ENCODE data around the gene THPO.

Gene THPO

DNA sequence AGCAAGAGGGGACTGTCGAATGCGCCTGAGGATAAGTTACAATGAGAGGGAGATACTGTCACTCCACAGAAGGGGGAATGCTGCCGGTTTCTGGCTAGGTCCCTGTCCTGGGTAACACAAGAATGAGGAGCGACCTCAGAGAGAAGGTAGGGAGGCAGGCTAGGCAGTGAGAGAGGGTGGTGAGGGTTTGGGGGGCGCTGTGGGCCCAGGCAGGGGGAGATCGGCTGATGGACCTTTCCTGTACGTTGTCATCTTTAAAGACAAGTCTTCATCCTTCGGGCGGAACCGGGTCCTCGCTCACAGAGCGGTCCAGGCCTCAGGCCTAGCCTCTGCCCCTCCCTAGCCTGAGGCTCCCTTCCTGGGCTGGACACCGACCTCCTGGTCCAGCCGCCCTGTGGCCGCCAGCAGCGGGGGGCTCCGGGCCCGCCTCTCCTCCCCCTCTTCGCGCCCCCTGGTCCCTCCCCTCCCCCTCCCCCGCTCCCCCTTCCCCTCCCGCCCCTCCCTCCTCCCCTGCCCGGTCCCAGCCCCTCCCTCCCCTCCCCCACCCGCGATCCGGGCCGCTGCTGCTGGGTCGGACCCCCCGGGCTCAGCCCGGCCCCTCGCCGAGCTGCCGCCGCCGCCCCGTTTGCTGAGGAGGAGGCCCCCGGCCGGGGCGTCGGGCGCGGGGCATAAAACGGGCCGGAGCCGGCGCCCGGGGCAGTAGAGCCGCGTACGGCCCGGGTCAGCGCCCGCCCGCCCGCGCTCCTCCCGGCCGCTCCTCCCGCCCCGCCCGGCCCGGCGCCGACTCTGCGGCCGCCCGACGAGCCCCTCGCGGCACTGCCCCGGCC, 1.6 kb upstream of the THPO start, which contains the start of gene CHRD:
Gene CHRD, plus strand, starts transcription at position 697 of the 827 bp plus-strand sequence. CDS start 265 bp downstream, outside the sequence.
- Histone ChIP-seq H3K36me3 (ENCODE audit: control insufficient read depth in 1 of 2, insufficient read depth in 2 of 2, low read length in 2 of 2) (no peaks in the 10 kb centered on the region), H3K27ac (ENCODE audit: low read depth, low read length) (no peak within 1 kb of the TSS), H3K4me1 (ENCODE audit: control insufficient read depth in 1 of 2, insufficient read depth in 2 of 2, low read length in 2 of 2) (peaks cover 21 to 24% of the 10 kb centered on the region in 2 donors), H3K9ac (ENCODE audit: low read depth in 1 of 2, low read length in 2 of 2) (no peak within 1 kb of the TSS), H3K27me3 (ENCODE audit: control insufficient read depth in 1 of 2, insufficient read depth in 2 of 2, low read length in 2 of 2) (peaks cover 53 to 60% of the 10 kb centered on the region in 2 donors), H3K9me3 (ENCODE audit: control insufficient read depth in 1 of 2, low read length in 2 of 2) (no peaks in the 10 kb centered on the region), H3K4me3 (ENCODE audit: low read depth in 1 of 2, low read length in 2 of 2) (peak within 1 kb of the TSS; percentile 29 to 53)

DNA sequence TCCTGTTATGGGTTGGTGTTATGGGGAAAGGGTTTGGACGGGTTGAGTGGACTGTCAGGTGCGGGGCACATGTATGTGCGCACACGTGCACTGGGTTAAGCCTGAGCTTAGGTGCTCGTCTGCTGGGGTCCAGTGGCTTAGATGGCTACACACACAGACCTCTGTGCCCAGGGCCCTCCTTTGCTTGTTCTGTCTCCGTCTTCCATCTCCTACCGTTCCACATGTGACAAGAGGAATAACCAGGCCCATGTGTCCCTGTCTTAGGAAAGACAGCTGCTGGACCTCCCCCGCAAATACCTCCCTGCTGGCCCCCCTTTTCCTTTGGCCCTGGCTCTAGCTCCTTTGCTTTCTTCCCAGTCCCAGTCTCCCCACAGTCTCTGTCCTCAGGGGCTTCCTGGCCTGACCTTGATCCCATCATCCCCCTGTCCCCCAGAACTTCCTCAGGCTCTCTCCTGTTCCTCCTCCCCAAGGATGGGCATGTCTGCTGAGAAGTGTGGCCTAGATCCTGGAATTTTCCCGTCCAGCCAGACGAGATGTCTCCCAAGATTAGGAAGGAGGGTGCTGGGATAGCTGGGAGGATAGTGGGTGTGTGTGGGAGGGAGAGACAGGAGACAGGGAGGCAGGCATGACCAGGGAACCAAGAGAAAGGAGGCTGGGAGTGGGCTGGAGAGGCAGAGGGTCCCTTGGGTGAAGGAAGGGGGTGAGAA, 797 bp upstream of the THPO start:
- H3K9me3 ChIP-seq (ENCODE audit: control insufficient read depth in 1 of 2, low read length in 2 of 2), result no peaks in the 10 kb centered on the region
- H3K27ac ChIP-seq (ENCODE audit: low read depth, low read length), result no peak overlapping the region
- no peak overlapping the region for H3K4me3 ChIP-seq (ENCODE audit: low read depth in 1 of 2, low read length in 2 of 2)
- peaks cover 21 to 24% of the 10 kb centered on the region in 2 donors for H3K4me1 ChIP-seq (ENCODE audit: control insufficient read depth in 1 of 2, insufficient read depth in 2 of 2, low read length in 2 of 2)
- no peak overlapping the region for H3K9ac ChIP-seq (ENCODE audit: low read depth in 1 of 2, low read length in 2 of 2)
- peaks cover 53 to 60% of the 10 kb centered on the region in 2 donors for H3K27me3 ChIP-seq (ENCODE audit: control insufficient read depth in 1 of 2, insufficient read depth in 2 of 2, low read length in 2 of 2)
- no peaks in the 10 kb centered on the region for H3K36me3 ChIP-seq (ENCODE audit: control insufficient read depth in 1 of 2, insufficient read depth in 2 of 2, low read length in 2 of 2)

DNA sequence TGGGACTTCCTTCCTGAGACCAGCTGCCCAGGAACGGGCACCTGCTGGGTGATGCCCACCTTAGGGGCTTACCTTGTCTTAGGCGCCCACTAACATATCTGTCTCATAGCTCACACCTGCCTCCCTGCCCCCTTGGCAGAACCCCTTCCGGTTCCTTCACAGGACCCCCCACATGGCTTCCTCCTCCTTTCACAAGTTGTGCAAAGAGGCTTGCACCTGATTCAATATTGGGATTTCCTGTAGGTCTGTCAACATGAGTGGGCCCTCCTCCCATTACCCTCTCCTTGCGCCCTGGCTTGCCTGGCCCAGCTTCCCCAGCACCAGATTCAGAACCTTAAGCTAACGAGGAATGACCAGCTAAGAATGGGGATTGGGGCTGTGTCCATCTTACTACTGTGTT, 633 bp downstream of the THPO start:
- no peak overlapping the region for H3K27ac ChIP-seq (ENCODE audit: low read depth, low read length)
- H3K4me3 ChIP-seq (ENCODE audit: low read depth in 1 of 2, low read length in 2 of 2), result no peak overlapping the region
- H3K36me3 ChIP-seq (ENCODE audit: control insufficient read depth in 1 of 2, insufficient read depth in 2 of 2, low read length in 2 of 2), result no peaks in the 10 kb centered on the region
- no peak overlapping the region for H3K9ac ChIP-seq (ENCODE audit: low read depth in 1 of 2, low read length in 2 of 2)
- H3K4me1 ChIP-seq (ENCODE audit: control insufficient read depth in 1 of 2, insufficient read depth in 2 of 2, low read length in 2 of 2), result peaks cover 21 to 24% of the 10 kb centered on the region in 2 donors
- H3K9me3 ChIP-seq (ENCODE audit: control insufficient read depth in 1 of 2, low read length in 2 of 2), result no peaks in the 10 kb centered on the region
- H3K27me3 ChIP-seq (ENCODE audit: control insufficient read depth in 1 of 2, insufficient read depth in 2 of 2, low read length in 2 of 2), result peaks cover 52 to 54% of the 10 kb centered on the region in 2 donors

DNA sequence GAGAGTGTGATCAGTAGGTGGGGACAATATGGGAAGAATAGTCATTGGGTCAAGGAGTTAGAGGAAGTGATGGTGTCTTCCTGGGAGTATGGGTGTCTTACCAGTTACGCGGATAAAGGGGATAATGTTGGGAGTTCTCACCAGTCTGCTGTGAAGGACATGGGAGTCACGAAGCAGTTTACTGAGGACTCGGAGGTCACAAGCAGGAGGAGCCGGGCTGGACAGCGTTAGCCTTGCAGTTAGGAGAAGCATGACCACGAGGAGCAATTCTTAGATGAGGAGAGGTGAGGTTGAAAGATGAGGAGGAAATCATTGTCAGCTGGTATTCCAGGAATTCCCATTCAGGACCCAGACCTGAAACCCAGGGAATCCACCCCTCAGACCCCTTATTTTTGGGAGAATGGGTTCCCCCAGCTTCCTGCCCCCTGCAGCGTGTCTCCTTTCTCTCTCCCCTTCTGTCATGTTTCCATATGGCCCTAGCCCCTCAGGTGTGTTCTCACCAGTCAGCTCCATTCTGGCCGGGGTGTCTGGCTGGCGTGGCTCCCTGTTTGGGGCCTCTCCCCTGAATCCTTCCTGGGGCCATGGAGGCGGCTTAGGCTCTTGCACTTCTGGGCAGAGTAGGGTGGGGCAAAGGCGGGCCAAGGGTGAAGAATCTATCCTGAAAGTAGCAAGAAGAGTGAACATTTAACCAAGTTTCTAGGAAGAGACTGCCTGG, 2.1 kb downstream of the THPO start:
- Histone ChIP-seq H3K27ac (ENCODE audit: low read depth, low read length) (no peak overlapping the region), H3K27me3 (ENCODE audit: control insufficient read depth in 1 of 2, insufficient read depth in 2 of 2, low read length in 2 of 2) (peaks cover 38 to 39% of the 10 kb centered on the region in 2 donors), H3K4me3 (ENCODE audit: low read depth in 1 of 2, low read length in 2 of 2) (no peak overlapping the region), H3K9me3 (ENCODE audit: control insufficient read depth in 1 of 2, low read length in 2 of 2) (no peaks in the 10 kb centered on the region), H3K36me3 (ENCODE audit: control insufficient read depth in 1 of 2, insufficient read depth in 2 of 2, low read length in 2 of 2) (no peaks in the 10 kb centered on the region), H3K4me1 (ENCODE audit: control insufficient read depth in 1 of 2, insufficient read depth in 2 of 2, low read length in 2 of 2) (peaks cover 14% of the 10 kb centered on the region in 2 donors), H3K9ac (ENCODE audit: low read depth in 1 of 2, low read length in 2 of 2) (no peak overlapping the region)

DNA sequence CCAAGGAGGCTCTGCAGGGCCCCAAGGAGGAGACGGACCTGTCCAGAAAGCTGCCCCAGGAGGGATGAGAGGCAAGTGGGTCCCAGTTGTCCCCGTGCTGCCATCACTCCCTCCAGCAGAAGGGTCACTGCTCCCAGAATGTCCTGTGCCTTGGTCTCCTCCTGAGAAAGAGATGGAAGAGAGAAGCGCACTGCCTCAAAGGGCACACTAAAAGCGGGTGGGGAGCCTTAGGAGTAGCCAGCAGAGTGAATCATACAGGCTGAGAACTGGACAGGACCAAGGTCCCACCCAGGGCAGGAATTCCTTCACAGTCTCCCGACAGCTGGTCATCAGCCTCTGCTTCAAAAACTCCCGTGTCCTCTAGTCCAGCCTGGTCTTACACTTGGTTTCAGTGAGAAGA, 4.6 kb downstream of the THPO start:
- H3K27me3 ChIP-seq (ENCODE audit: control insufficient read depth in 1 of 2, insufficient read depth in 2 of 2, low read length in 2 of 2), result peaks cover 22 to 25% of the 10 kb centered on the region in 2 donors
- no peak overlapping the region for H3K4me3 ChIP-seq (ENCODE audit: low read depth in 1 of 2, low read length in 2 of 2)
- H3K27ac ChIP-seq (ENCODE audit: low read depth, low read length), result no peak overlapping the region
- H3K36me3 ChIP-seq (ENCODE audit: control insufficient read depth in 1 of 2, insufficient read depth in 2 of 2, low read length in 2 of 2), result peaks cover 0 to 13% of the 10 kb centered on the region in 2 donors
- peaks cover 7 to 10% of the 10 kb centered on the region in 2 donors for H3K4me1 ChIP-seq (ENCODE audit: control insufficient read depth in 1 of 2, insufficient read depth in 2 of 2, low read length in 2 of 2)
- H3K9me3 ChIP-seq (ENCODE audit: control insufficient read depth in 1 of 2, low read length in 2 of 2), result no peaks in the 10 kb centered on the region
- H3K9ac ChIP-seq (ENCODE audit: low read depth in 1 of 2, low read length in 2 of 2), result no peak overlapping the region

DNA sequence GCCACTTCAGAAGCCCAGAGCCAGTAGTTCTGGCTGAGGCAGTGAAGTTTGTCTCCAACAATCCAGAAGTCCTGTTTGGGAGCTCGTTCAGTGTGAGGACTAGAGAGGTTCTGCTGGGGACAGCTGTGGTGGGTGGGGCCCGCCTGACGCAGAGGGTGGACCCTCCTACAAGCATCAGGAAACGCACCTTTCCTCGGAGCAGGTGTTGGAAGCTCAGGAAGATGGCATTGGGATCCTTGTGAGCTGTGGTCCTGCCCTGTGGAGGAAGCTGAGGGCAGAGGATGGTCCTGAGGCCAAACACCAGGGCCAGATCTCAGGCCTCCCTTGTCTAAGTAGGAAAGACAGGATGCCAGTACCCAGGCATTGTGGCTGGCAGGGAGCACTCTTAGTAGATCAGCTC, 5.1 kb downstream of the THPO start:
- H3K36me3 ChIP-seq (ENCODE audit: control insufficient read depth in 1 of 2, insufficient read depth in 2 of 2, low read length in 2 of 2), result peaks cover 4 to 18% of the 10 kb centered on the region in 2 donors
- H3K4me3 ChIP-seq (ENCODE audit: low read depth in 1 of 2, low read length in 2 of 2), result no peak overlapping the region
- H3K4me1 ChIP-seq (ENCODE audit: control insufficient read depth in 1 of 2, insufficient read depth in 2 of 2, low read length in 2 of 2), result peaks cover 3 to 8% of the 10 kb centered on the region in 2 donors
- peaks cover 17 to 21% of the 10 kb centered on the region in 2 donors for H3K27me3 ChIP-seq (ENCODE audit: control insufficient read depth in 1 of 2, insufficient read depth in 2 of 2, low read length in 2 of 2)
- H3K9me3 ChIP-seq (ENCODE audit: control insufficient read depth in 1 of 2, low read length in 2 of 2), result no peaks in the 10 kb centered on the region
- no peak overlapping the region for H3K27ac ChIP-seq (ENCODE audit: low read depth, low read length)
- no peak overlapping the region for H3K9ac ChIP-seq (ENCODE audit: low read depth in 1 of 2, low read length in 2 of 2)

DNA sequence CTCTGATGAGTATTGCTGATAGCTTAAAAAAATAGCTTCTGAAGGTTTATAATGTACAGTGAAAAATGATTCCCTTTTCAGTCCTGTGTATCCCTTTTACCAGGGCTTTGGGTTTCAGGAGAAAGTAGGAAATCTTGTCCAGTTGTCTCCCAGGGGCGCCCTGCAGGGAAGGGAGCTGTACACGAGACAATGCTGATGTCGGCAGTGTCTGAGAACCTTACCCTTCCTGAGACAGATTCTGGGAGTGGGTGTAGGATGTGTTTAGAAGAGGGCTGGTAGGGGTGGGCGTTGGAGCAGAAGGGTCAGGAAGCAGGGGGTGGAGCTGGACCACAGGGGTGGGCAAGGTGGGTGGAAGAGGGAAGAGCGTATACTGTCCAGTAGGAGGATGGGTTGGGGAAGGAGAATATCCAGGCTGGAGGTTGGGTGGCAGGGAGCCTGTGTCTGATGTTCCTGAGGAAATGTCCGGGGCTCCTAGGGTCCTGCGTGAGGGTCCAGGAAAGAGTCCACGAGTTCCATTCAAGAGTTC, 5.6 kb downstream of the THPO start:
- H3K27me3 ChIP-seq (ENCODE audit: control insufficient read depth in 1 of 2, insufficient read depth in 2 of 2, low read length in 2 of 2), result peaks cover 12 to 18% of the 10 kb centered on the region in 2 donors
- no peak overlapping the region for H3K9ac ChIP-seq (ENCODE audit: low read depth in 1 of 2, low read length in 2 of 2)
- peaks cover 8 to 22% of the 10 kb centered on the region in 2 donors for H3K36me3 ChIP-seq (ENCODE audit: control insufficient read depth in 1 of 2, insufficient read depth in 2 of 2, low read length in 2 of 2)
- no peak overlapping the region for H3K27ac ChIP-seq (ENCODE audit: low read depth, low read length)
- no peak overlapping the region for H3K4me3 ChIP-seq (ENCODE audit: low read depth in 1 of 2, low read length in 2 of 2)
- H3K4me1 ChIP-seq (ENCODE audit: control insufficient read depth in 1 of 2, insufficient read depth in 2 of 2, low read length in 2 of 2), result peaks cover 0 to 2% of the 10 kb centered on the region in 2 donors
- no peaks in the 10 kb centered on the region for H3K9me3 ChIP-seq (ENCODE audit: control insufficient read depth in 1 of 2, low read length in 2 of 2)

DNA sequence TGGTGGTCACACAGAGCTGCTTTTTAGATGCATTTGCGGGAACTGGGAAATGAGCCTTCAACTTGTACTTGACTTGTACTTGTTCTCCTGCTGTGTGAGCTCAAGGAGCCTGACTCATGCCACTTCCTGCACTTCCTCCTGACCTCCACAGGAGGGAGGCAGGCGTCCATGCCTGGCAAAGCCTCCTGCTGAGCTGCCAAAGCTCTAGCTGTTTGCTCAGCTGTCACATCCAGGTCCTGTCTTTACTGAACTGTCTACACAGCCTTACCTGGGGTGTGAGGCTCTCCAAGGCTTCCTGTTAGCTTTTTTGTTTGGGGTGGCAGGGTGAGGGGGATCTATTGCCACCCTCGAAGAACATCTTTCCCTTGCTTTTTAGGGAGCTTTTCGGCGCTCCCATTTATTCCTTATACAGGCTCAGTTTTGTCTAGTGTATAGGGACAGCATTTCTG, 6.4 kb downstream of the THPO start:
- no peak overlapping the region for H3K4me3 ChIP-seq (ENCODE audit: low read depth in 1 of 2, low read length in 2 of 2)
- H3K36me3 ChIP-seq (ENCODE audit: control insufficient read depth in 1 of 2, insufficient read depth in 2 of 2, low read length in 2 of 2), result peaks cover 8 to 29% of the 10 kb centered on the region in 2 donors
- H3K4me1 ChIP-seq (ENCODE audit: control insufficient read depth in 1 of 2, insufficient read depth in 2 of 2, low read length in 2 of 2), result peaks cover 0 to 4% of the 10 kb centered on the region in 2 donors
- H3K27ac ChIP-seq (ENCODE audit: low read depth, low read length), result no peak overlapping the region
- H3K27me3 ChIP-seq (ENCODE audit: control insufficient read depth in 1 of 2, insufficient read depth in 2 of 2, low read length in 2 of 2), result peaks cover 10 to 12% of the 10 kb centered on the region in 2 donors
- no peak overlapping the region for H3K9ac ChIP-seq (ENCODE audit: low read depth in 1 of 2, low read length in 2 of 2)
- no peaks in the 10 kb centered on the region for H3K9me3 ChIP-seq (ENCODE audit: control insufficient read depth in 1 of 2, low read length in 2 of 2)

DNA sequence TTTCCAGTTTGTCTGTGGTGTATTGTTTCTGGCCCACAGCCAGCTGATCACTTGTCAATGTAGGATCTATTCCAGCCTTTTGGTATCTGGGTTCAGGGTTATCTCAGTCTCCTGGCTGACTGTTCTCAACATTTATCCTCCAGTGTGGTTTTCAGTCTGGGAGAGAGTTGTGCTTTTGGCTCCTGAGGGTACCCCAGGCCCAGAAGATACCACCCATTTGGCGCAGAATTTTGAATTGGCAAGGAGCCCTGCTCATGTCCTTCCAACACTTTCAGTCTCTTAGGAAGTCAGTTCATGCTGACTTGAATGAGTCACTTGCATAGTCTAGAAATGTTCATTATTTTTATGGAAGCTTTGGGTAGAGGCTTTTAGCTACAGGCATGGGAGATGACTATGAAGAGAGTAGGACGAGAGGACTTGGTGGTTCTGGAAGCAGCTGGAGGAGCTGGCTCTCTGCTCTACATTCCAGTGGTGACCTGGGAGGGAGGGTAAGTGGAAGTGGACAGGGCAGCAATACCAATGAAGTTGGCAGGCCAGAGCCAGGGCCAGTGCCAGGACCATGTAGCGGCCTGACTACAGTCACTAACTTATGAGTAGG, 9.3 kb downstream of the THPO start:
- Histone ChIP-seq H3K36me3 (ENCODE audit: control insufficient read depth in 1 of 2, insufficient read depth in 2 of 2, low read length in 2 of 2) (peaks cover 16 to 45% of the 10 kb centered on the region in 2 donors), H3K4me1 (ENCODE audit: control insufficient read depth in 1 of 2, insufficient read depth in 2 of 2, low read length in 2 of 2) (peaks cover 10 to 19% of the 10 kb centered on the region in 2 donors), H3K27me3 (ENCODE audit: control insufficient read depth in 1 of 2, insufficient read depth in 2 of 2, low read length in 2 of 2) (peaks cover 0 to 2% of the 10 kb centered on the region in 2 donors), H3K4me3 (ENCODE audit: low read depth in 1 of 2, low read length in 2 of 2) (no peak overlapping the region), H3K9me3 (ENCODE audit: control insufficient read depth in 1 of 2, low read length in 2 of 2) (no peaks in the 10 kb centered on the region), H3K9ac (ENCODE audit: low read depth in 1 of 2, low read length in 2 of 2) (no peak overlapping the region), H3K27ac (ENCODE audit: low read depth, low read length) (no peak overlapping the region)

All from duodenal mucosa (tissue), 2 donors.